ENCODE measurements around the gene ULBP3.

DNA sequence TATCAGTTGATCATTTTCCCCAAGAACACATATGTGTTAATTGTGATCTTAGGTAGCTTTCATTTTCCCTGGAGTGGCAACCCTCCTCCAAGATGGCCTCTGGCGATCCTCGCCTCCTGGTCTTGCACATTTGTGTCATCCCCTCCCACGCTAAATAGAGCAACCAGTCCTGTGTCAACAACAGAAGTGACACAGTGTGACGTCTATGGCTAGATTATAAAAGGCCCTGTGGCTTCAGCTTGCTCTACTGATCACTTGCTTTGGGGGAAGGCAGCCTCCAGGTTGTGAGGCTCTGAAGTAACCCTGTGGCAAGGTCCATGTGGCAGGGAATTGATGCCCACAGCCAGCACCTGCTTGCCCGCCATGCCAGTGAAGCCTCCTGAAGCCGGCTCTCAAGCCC is 43.3 kb upstream of the ULBP3 start:
- TF ChIP-seq, protein P1, sequence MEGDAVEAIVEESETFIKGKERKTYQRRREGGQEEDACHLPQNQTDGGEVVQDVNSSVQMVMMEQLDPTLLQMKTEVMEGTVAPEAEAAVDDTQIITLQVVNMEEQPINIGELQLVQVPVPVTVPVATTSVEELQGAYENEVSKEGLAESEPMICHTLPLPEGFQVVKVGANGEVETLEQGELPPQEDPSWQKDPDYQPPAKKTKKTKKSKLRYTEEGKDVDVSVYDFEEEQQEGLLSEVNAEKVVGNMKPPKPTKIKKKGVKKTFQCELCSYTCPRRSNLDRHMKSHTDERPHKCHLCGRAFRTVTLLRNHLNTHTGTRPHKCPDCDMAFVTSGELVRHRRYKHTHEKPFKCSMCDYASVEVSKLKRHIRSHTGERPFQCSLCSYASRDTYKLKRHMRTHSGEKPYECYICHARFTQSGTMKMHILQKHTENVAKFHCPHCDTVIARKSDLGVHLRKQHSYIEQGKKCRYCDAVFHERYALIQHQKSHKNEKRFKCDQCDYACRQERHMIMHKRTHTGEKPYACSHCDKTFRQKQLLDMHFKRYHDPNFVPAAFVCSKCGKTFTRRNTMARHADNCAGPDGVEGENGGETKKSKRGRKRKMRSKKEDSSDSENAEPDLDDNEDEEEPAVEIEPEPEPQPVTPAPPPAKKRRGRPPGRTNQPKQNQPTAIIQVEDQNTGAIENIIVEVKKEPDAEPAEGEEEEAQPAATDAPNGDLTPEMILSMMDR (IDR thresholded peaks at IDR 0.05; ENCODE audit: insufficient read depth, low read length, poor library complexity, severe bottlenecking) = no peak
- no peak for TF ChIP-seq EZH2phosphoT487 (conservative IDR thresholded peaks at IDR 0.05; ENCODE audit: low read length)
